Measurements from ENCODE around the gene SEC24A. TPM values are rescaled to one million over a fixed set of nuclear protein-coding genes. Genes with fewer than 3 reads are reported as not detected.
"Not testable (repeated sequence)": the region's sequence is repeated elsewhere in the genome, so short reads cannot be mapped to it uniquely, and the experiment has no call there.

SEC24A gene
- total RNA-seq, 2 donors from 2014 or later: 15.5 to 20.0 TPM

DNA sequence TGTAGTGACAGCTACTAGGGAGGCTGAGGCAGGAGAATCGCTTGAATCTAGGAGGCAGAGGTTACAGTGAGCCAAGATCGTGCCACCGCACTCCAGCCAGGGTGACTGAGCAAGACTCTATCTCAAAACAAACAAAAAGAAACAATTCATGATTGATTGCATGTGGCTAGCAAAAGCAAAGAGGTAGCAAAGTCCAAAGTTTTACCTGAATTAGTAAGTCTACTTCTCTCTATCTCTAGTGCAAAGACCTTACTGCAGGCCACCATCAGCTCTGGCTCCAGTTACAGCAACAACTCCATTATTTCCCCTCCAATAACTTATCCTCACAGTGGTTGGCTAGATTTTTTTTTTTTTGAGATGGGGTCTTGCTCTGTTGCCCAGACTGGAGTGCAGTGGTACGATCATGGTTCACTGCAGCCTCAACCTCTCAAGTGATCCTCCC is 9.8 kb upstream of the SEC24A start:
- no peaks in the 10 kb centered on the region for H3K4me1 ChIP-seq (replicated peaks)
- H3K27ac ChIP-seq: no peak overlapping the region
- H3K36me3 ChIP-seq: no peaks in the 10 kb centered on the region
- 75% methylated on average over 4 of the region's 4 CpGs for WGBS
- TF ChIP-seq, protein P1, sequence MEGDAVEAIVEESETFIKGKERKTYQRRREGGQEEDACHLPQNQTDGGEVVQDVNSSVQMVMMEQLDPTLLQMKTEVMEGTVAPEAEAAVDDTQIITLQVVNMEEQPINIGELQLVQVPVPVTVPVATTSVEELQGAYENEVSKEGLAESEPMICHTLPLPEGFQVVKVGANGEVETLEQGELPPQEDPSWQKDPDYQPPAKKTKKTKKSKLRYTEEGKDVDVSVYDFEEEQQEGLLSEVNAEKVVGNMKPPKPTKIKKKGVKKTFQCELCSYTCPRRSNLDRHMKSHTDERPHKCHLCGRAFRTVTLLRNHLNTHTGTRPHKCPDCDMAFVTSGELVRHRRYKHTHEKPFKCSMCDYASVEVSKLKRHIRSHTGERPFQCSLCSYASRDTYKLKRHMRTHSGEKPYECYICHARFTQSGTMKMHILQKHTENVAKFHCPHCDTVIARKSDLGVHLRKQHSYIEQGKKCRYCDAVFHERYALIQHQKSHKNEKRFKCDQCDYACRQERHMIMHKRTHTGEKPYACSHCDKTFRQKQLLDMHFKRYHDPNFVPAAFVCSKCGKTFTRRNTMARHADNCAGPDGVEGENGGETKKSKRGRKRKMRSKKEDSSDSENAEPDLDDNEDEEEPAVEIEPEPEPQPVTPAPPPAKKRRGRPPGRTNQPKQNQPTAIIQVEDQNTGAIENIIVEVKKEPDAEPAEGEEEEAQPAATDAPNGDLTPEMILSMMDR (IDR thresholded peaks at IDR 0.05): no peak
- no peak for TF ChIP-seq POLR2AphosphoS5 (IDR thresholded peaks at IDR 0.05)
- no peaks in the 10 kb centered on the region for H3K27me3 ChIP-seq (replicated peaks; ENCODE audit: insufficient read depth)
- intact Hi-C loops (cut with DNase I): no loop called here
- DNase-seq (ENCODE audit: low spot score): no peak
- no peaks in the 10 kb centered on the region for H3K9me3 ChIP-seq
- no peak overlapping the region for H3K4me3 ChIP-seq

DNA sequence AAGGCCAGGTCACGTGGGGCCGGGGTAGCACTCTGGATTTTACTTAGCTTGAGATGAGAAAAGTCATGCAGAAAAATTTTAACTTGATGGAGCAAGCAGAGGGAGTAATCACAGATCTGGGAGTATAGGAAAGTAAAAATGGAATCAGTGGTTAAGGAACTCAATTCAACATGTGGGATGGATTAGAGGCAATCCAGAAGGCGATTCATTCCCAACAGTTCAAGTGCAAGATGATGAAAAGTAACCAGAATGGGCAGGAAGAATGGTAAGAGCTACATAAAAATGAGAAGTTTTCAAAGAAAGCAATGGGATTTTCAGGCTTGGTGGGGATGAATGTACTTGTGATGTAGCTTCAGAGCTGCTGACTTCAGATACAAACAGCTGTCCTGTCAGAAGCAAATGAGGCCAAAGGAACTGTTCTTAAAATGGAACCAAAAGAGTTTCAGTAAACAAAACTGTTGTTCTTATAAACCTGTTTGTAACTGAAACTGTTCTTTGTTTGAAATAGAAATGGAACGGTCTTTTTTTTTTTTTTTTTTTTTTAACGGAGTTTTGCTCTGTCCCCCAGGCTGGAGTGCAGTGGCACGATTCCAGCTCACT is 5.6 kb upstream of the SEC24A start:
- DNase-seq (ENCODE audit: low spot score): no peak
- H3K27ac ChIP-seq: no peak overlapping the region
- no peaks in the 10 kb centered on the region for H3K9me3 ChIP-seq
- intact Hi-C loops (cut with DNase I): no loop called here
- H3K4me3 ChIP-seq: no peak overlapping the region
- peaks cover 4% of the 10 kb centered on the region for H3K4me1 ChIP-seq (replicated peaks)
- TF ChIP-seq POLR2A (IDR thresholded peaks at IDR 0.05) (no peak), POLR2AphosphoS5 (IDR thresholded peaks at IDR 0.05) (no peak)
- TF ChIP-seq, protein P1 (IDR thresholded peaks at IDR 0.05): no peak
- H3K36me3 ChIP-seq: no peaks in the 10 kb centered on the region
- WGBS: 79% methylated on average over 6 of the region's 6 CpGs
- H3K27me3 ChIP-seq (replicated peaks; ENCODE audit: insufficient read depth): no peaks in the 10 kb centered on the region

DNA sequence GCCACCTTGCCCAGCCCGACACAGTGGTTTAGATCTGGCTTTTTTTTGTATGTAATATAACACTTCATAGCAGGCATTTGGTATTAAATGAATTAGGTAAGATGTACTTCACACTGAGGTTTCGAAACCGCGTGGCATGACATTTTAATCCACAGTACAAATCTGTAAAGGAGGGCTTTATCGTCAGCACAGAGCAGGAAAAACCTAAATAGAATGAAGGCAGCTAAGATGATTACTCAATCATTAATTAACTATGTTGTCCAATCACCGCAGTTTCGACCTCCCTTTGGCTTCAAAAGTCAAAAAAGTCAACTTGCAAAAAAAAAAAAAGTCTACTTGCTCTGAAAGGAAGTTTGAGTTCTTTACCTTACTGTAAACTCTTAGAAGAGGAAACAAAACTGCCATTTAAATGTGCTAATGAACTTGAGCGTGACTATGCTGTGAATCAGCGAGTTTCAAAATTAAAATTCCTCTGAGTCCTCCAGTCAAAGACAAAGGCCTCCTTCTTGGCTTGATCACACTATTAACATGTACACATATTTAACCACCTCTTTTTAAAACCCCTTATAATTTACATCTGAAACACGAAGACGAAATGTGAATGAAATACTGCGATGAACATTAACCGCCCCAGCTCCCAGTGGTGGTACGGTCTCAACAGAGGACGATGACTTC is 698 bp upstream of the SEC24A start:
- Histone ChIP-seq H3K36me3 (no peaks in the 10 kb centered on the region), H3K27ac (peak overlapping the region; percentile 86 to 88), H3K9me3 (no peaks in the 10 kb centered on the region), H3K4me3 (peak overlapping the region; percentile 78 to 99), H3K4me1 (replicated peaks) (peaks cover 4% of the 10 kb centered on the region), H3K27me3 (replicated peaks; ENCODE audit: insufficient read depth) (no peaks in the 10 kb centered on the region)
- no peak for DNase-seq (ENCODE audit: low spot score)
- intact Hi-C loops (cut with DNase I): loop anchor here (1.0 kb wide), 1 partner anchor 17 kb away; no protein-coding TSS in a partner anchor
- TF ChIP-seq POLR2A (IDR thresholded peaks at IDR 0.05): no peak
- no peak for TF ChIP-seq POLR2AphosphoS5 (IDR thresholded peaks at IDR 0.05)
- TF ChIP-seq, protein P1 (IDR thresholded peaks at IDR 0.05): no peak
- WGBS: 5% methylated on average over 15 of the region's 15 CpGs

DNA sequence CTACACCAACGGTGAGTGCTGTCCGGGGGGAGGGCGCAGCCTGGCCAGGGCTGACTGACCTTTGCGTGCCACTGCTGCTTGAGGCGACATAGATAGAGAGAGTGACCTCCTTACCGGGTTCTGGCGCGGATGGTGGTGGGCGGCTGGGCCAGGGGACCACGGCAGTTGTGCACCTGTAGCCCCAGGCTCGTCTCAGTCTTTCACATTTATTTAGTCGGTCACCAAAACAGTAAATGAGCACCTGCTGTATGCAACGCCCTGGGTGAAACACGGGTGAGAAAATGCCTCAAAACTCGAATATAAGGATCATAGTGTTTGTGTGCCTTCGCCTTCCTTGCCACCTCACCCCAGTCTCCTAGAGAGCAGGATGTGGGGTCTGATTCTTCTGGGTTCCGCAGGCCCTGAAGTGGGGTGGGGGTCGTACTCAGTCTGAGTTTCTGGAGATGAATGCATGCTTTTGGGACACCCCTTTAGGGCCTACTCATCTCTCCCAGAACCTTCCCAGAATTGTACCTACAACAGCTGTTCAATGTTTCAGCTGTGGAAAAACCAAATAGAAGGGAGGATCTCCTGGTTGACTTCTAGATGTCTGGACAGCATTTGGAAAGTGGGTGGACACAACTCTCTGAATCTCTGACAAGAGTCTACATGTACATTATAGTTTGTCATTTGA is 714 bp downstream of the SEC24A start:
- H3K36me3 ChIP-seq: no peaks in the 10 kb centered on the region
- TF ChIP-seq, protein P1 (IDR thresholded peaks at IDR 0.05): no peak
- TF ChIP-seq POLR2A (IDR thresholded peaks at IDR 0.05) (no peak), POLR2AphosphoS5 (IDR thresholded peaks at IDR 0.05) (no peak)
- no peaks in the 10 kb centered on the region for H3K27me3 ChIP-seq (replicated peaks; ENCODE audit: insufficient read depth)
- H3K9me3 ChIP-seq: no peaks in the 10 kb centered on the region
- 1% methylated on average over 18 of the region's 18 CpGs for WGBS
- peak overlapping the region; percentile 78 to 99 for H3K4me3 ChIP-seq
- peak overlapping the region; percentile 86 to 88 for H3K27ac ChIP-seq
- peaks cover 4% of the 10 kb centered on the region for H3K4me1 ChIP-seq (replicated peaks)
- DNase-seq (ENCODE audit: low spot score): no peak
- intact Hi-C loops (cut with DNase I): no loop called here

DNA sequence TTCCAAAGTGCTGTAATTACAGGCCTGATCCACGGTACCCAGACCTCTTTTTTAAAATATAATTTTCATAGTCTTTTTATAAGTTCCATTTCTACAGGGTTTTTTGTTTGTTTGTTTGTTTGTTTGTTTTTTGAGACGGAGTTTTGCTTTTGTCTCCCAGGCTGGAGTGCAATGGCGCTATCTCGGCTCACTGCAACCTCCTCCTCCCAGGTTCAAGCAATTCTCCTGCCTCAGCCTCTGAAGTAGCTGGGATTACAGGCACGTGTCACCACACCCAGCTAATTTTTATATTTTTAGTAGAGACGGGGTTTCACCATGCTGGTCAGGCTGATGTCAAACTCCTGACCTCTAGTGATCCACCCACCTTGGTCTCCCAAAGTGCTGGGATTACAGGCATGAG is 2.1 kb downstream of the SEC24A start:
- H3K27me3 ChIP-seq (replicated peaks; ENCODE audit: insufficient read depth); H3K27ac ChIP-seq; DNase-seq (ENCODE audit: low spot score); H3K4me1 ChIP-seq (replicated peaks); intact Hi-C loops (cut with DNase I); H3K9me3 ChIP-seq; H3K36me3 ChIP-seq; H3K4me3 ChIP-seq: not testable (repeated sequence)
- 74% methylated on average over 6 of the region's 6 CpGs for WGBS

All from prostate gland (tissue), 2 donors.